MM.1S (cell line): ENCODE measurements around the gene SLC25A19.

Source experiments
- CTCF ChIP-seq: fragments of 300-600 bp; sonication (generic); IDR thresholded peaks from 2 replicates; pipeline ENCODE4 v1.5.1; 2016; ENCODE audit warnings: antibody characterized with exemption, low read length, mixed read lengths
- EZH2 ChIP-seq: fragments of 300-600 bp; sonication (generic); optimal IDR thresholded peaks from 2 replicates; pipeline ENCODE3; 2017; ENCODE audit warnings: low read depth, mild to moderate bottlenecking, antibody characterized with exemption, low read length, mixed read lengths

GRCh38 chr17:75260641-75261335, 28.4 kb downstream of the SLC25A19 start:
- TF ChIP-seq CTCF (peak; percentile 17), EZH2 (no peak)
